A673 (cell line): Measurements from ENCODE around the gene PAPSS1.

Source experiments
- CTCF ChIP-seq: fragments of 300-800, 200-600 bp; sonication (generic); conservative IDR thresholded peaks from 2 replicates; pipeline ENCODE4 v1.5.1; 2017; ENCODE audit warnings: low read depth, mild to moderate bottlenecking, antibody characterized with exemption, low read length, moderate library complexity, mixed read lengths
- EZH2 ChIP-seq: fragments of 200-600 bp; sonication (generic); IDR thresholded peaks from 2 replicates; pipeline ENCODE4 v1.6.1; 2017; ENCODE audit warnings: borderline replicate concordance, low read depth, mild to moderate bottlenecking, mixed read lengths, antibody characterized with exemption, low read length; ENCODE audit not compliant: poor library complexity, severe bottlenecking

DNA sequence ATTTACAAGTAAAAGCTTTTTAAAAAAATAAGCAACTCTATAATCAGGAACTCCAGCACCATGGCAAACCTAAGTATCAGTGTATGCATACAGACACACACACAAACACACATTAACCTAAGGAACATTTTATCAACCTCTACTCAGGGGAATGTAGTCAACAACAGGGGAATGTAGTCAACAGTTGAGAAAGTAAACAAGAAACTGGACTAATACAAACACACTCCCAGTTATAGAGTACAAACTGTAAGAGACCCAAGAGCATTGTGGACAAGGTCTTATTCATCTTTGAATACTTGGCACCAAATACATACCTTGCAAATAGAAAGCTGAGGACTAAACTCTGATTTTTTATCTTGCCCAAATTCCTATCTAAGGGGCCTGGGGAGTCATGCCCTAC, 36.2 kb downstream of the PAPSS1 start:
- TF ChIP-seq CTCF (no peak), EZH2 (no peak)
